ENCODE measurements around the gene CNTNAP2.

DNA sequence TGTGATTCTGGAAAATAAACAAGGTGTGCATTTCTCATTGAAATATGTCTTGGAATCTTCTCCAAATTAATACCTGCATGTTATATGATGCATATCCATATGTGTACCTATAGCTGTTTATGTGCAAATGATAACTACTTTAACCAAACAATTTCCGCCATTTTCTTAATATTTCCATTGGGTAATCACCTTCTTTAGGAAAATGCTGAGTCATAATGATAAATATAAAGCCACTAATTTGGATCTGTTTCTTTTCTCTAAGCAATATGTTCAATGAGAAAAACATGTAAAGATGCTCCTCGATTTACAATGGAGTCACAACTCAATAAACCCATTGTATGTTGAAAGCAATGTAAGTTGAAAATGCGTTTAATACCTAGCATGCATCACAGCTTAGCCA is 574.4 kb downstream of the CNTNAP2 start:
- TF ChIP-seq, protein P1, sequence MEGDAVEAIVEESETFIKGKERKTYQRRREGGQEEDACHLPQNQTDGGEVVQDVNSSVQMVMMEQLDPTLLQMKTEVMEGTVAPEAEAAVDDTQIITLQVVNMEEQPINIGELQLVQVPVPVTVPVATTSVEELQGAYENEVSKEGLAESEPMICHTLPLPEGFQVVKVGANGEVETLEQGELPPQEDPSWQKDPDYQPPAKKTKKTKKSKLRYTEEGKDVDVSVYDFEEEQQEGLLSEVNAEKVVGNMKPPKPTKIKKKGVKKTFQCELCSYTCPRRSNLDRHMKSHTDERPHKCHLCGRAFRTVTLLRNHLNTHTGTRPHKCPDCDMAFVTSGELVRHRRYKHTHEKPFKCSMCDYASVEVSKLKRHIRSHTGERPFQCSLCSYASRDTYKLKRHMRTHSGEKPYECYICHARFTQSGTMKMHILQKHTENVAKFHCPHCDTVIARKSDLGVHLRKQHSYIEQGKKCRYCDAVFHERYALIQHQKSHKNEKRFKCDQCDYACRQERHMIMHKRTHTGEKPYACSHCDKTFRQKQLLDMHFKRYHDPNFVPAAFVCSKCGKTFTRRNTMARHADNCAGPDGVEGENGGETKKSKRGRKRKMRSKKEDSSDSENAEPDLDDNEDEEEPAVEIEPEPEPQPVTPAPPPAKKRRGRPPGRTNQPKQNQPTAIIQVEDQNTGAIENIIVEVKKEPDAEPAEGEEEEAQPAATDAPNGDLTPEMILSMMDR (IDR thresholded peaks at IDR 0.05 in 4 of 5, conservative IDR thresholded peaks at IDR 0.05 in 1 of 5) = no peak
- TF ChIP-seq POLR2A (IDR thresholded peaks at IDR 0.05) = no peak

All from gastrocnemius medialis (tissue), 4 donors.